Endothelial cell of umbilical vein (primary cell): ENCODE measurements around the gene RYR3. TPM values are rescaled to one million over a fixed set of nuclear protein-coding genes. Genes with fewer than 3 reads are reported as not detected.

Experiments
- BruUV-seq: library from RNA; stranded (reverse); fragments of 400-500 nt; replicated peaks from 2 replicates; lab custom pipeline; 2021; lab: Mats Ljungman, UMichigan
- CTCF ChIA-PET: fragments of 300-600, 350-600 bp; sonication (Branson Sonifier 250); formaldehyde crosslinking; loops from one replicate; lab custom pipeline; 2021; ENCODE audit warnings: antibody characterized with exemption, inconsistent platforms; lab: Charles Lee
- POLR2A ChIA-PET: fragments of 300-600, 350-600 bp; sonication (Branson Sonifier 250); formaldehyde crosslinking; loops from one replicate; lab custom pipeline; 2021; ENCODE audit warnings: antibody characterized with exemption, inconsistent platforms; lab: Charles Lee
- DNase-seq: peaks from one replicate; pipeline ENCODE4 v3.0.0-alpha.2; 2011; ENCODE audit warnings: low read depth, low spot score
- FAIRE-seq: peaks from 2 replicates; lab custom pipeline; 2011; peaks lifted over from hg19 to GRCh38; lab: Jason Lieb, UNC
- H2AFZ ChIP-seq: 2 replicates; pipeline ENCODE4 v1.6.0; 2012; ENCODE audit warnings: low read depth, low read length, control low read depth, inconsistent platforms
- H3K27ac ChIP-seq: 2 replicates; pipeline ENCODE4 v1.5.1; 2011; ENCODE audit warnings: low read depth, mild to moderate bottlenecking, control low read depth, low read length, moderate library complexity; ENCODE audit not compliant: insufficient read depth
- H3K27me3 ChIP-seq, 2 experiments: 2 replicates each; pipeline versions ENCODE4 v1.6.0 to v1.6.1; 2011; ENCODE audit warnings: low read length in 2 of 2, mixed read lengths in 1 of 2; ENCODE audit not compliant: control insufficient read depth in 2 of 2, insufficient read depth in 2 of 2
- H3K36me3 ChIP-seq, 2 experiments: 2 replicates in 1 of 2; 3 replicates in 1 of 2; pipeline ENCODE4 v1.5.1; 2011; ENCODE audit warnings: low read length in 2 of 2, mild to moderate bottlenecking in 1 of 2, moderate library complexity in 1 of 2; ENCODE audit not compliant: control insufficient read depth in 2 of 2, insufficient read depth in 2 of 2; ENCODE audit errors: extremely low read depth in 1 of 2
- H3K4me1 ChIP-seq: 3 replicates; pipeline ENCODE4 v1.5.1; 2011; ENCODE audit warnings: mild to moderate bottlenecking, low read length; ENCODE audit not compliant: control insufficient read depth, insufficient read depth; ENCODE audit errors: extremely low read depth
- H3K4me2 ChIP-seq: 2 replicates; pipeline ENCODE4 v1.6.1; 2011; ENCODE audit warnings: low read length, control low read depth, mixed read lengths; ENCODE audit not compliant: insufficient read depth
- H3K4me3 ChIP-seq, 3 experiments: fragments of 200-600 bp in 1 of 3; sonication (generic), shearing (Covaris generic) in 1 of 3; replicated peaks in 1 of 3; 2 replicates each; pipeline ENCODE4 v1.5.1; 2011 to 2016; ENCODE audit warnings: control low read depth in 3 of 3, low read length in 3 of 3, mild to moderate bottlenecking in 2 of 3, inconsistent platforms in 1 of 3, low read depth in 1 of 3, moderate library complexity in 1 of 3; ENCODE audit not compliant: insufficient read depth in 1 of 3
- H3K79me2 ChIP-seq: 2 replicates; pipeline ENCODE4 v1.6.0; 2012; ENCODE audit warnings: low read length, inconsistent platforms; ENCODE audit not compliant: control insufficient read depth, insufficient read depth
- H3K9ac ChIP-seq: replicated peaks from 2 replicates; pipeline ENCODE3; 2011; ENCODE audit warnings: low read length, control low read depth; ENCODE audit not compliant: insufficient read depth; ENCODE audit errors: extremely low read depth
- H3K9me1 ChIP-seq: replicated peaks from 3 replicates; pipeline ENCODE4 v1.6.0; 2011; ENCODE audit warnings: mild to moderate bottlenecking, low read length; ENCODE audit not compliant: control insufficient read depth, insufficient read depth; ENCODE audit errors: extremely low read depth
- H3K9me3 ChIP-seq: replicated peaks from 2 replicates; pipeline ENCODE4 v1.5.1; 2012; ENCODE audit warnings: low read length, inconsistent platforms; ENCODE audit not compliant: control insufficient read depth, insufficient read depth
- H4K20me1 ChIP-seq: replicated peaks from 2 replicates; pipeline ENCODE3; 2011; ENCODE audit warnings: mild to moderate bottlenecking, low read length; ENCODE audit not compliant: control insufficient read depth, insufficient read depth; ENCODE audit errors: extremely low read depth
- CTCF ChIP-seq, 2 donors: IDR thresholded peaks; 1 replicate in 1 of 2; 2 replicates in 1 of 2; pipeline ENCODE4 v1.5.1; 2011; ENCODE audit warnings: low read length in 2 of 2, mild to moderate bottlenecking in 2 of 2, moderate library complexity in 2 of 2, control low read depth in 1 of 2, inconsistent platforms in 1 of 2, low read depth in 1 of 2; ENCODE audit not compliant: insufficient read depth in 1 of 2; ENCODE audit errors: extremely low read depth in 1 of 2
- EZH2 ChIP-seq: IDR thresholded peaks from 2 replicates; pipeline ENCODE4 v1.6.1; 2012; ENCODE audit warnings: borderline replicate concordance, low read depth, mild to moderate bottlenecking, moderate library complexity, low read length, inconsistent platforms; ENCODE audit not compliant: severe bottlenecking
- FOS ChIP-seq: IDR thresholded peaks from 2 replicates; pipeline ENCODE4 v1.6.1; 2011; ENCODE audit warnings: mild to moderate bottlenecking, low read length, moderate library complexity, borderline replicate concordance; ENCODE audit not compliant: insufficient read depth
- GATA2 ChIP-seq: IDR thresholded peaks from 2 replicates; pipeline ENCODE4 v1.7.0; 2011; ENCODE audit warnings: low read depth, mild to moderate bottlenecking, moderate library complexity, mixed read lengths, low read length; ENCODE audit not compliant: insufficient read length, insufficient read depth
- JUN ChIP-seq: IDR thresholded peaks from 2 replicates; pipeline ENCODE4 v1.6.1; 2011; ENCODE audit warnings: borderline replicate concordance, low read depth; ENCODE audit not compliant: insufficient read length, insufficient read depth
- MAX ChIP-seq: IDR thresholded peaks from 2 replicates; pipeline ENCODE4 v1.6.1; 2011; ENCODE audit not compliant: insufficient read depth, insufficient read length
- MYC ChIP-seq: IDR thresholded peaks from one replicate; pipeline ENCODE4 v1.6.1; 2011; ENCODE audit warnings: mild to moderate bottlenecking, low read depth, low read length
- POLR2A ChIP-seq: IDR thresholded peaks from 2 replicates; pipeline ENCODE4 v1.6.1; 2012; ENCODE audit warnings: low read depth, mild to moderate bottlenecking, control low read depth, low read length
- POLR2AphosphoS5 ChIP-seq: IDR thresholded peaks from 2 replicates; pipeline ENCODE4 v1.6.1; 2012; ENCODE audit warnings: low read depth, mild to moderate bottlenecking, control low read depth, low read length, moderate library complexity; ENCODE audit not compliant: insufficient read depth
- dilution Hi-C: fragments of 300-500 bp; cut with MboI; formaldehyde crosslinking; loops from one replicate; pipeline ENCODE4 v1.15.0; 2019; ENCODE audit warnings: low sequenced_read_pairs; ENCODE audit not compliant: extremely low pct_ligation_motif_present
- intact Hi-C: fragments of 100-400 bp; cut with micrococcal nuclease; formaldehyde crosslinking; loops from one replicate; pipeline ENCODE4 v1.10.0; 2022
- polyA plus RNA-seq, 4 experiments: library from polyadenylated mRNA; depleted of rRNA in 3 of 4; stranded (reverse) in 3 of 4; unstranded in 1 of 4; fragments of >200 nt; gene quantifications; 2 replicates each; pipeline versions ENCODE4 v1.2.1 to v1.2.3, GENCODE V29; 2011 to 2012; ENCODE audit warnings: missing spikeins in 1 of 4
- total RNA-seq: library from RNA; stranded (reverse); gene quantifications from 2 replicates; pipeline ENCODE4 v1.2.3, GENCODE V29; 2021

Gene RYR3
- total and polyA plus RNA-seq, 2 donors (not counting 3 experiments of a cell fraction or from before 2014, with no cell fraction given): not detected

GRCh38 chr15:33508703-33509102 lies 197.9 kb downstream of the RYR3 start:
- no peak overlapping the region for H2AFZ ChIP-seq
- H3K79me2 ChIP-seq: no peaks in the 10 kb centered on the region
- no peaks in the 10 kb centered on the region for H3K4me1 ChIP-seq
- intact Hi-C loops: no loop called here
- H3K4me2 ChIP-seq: no peak overlapping the region
- no peaks in the 10 kb centered on the region for H3K9me3 ChIP-seq
- no peak for DNase-seq
- no peak overlapping the region for H3K4me3 ChIP-seq
- BruUV-seq: no TSS peak
- no peak for FAIRE-seq
- dilution Hi-C loops: no loop called here
- ChIA-PET POLR2A (no interaction called here), CTCF (no interaction called here)
- no peaks in the 10 kb centered on the region for H3K36me3 ChIP-seq
- H3K27me3 ChIP-seq: no peaks in the 10 kb centered on the region
- H3K27ac ChIP-seq: no peak overlapping the region
- H3K9ac ChIP-seq: no peak overlapping the region
- no peaks in the 10 kb centered on the region for H3K9me1 ChIP-seq
- no peak for TF ChIP-seq MYC
- TF ChIP-seq MAX: no peak
- TF ChIP-seq POLR2A: no peak
- TF ChIP-seq EZH2: no peak
- no peak for TF ChIP-seq GATA2
- no peak for TF ChIP-seq CTCF (IDR thresholded peaks at IDR 0.05; ENCODE audit: extremely low read depth in 1 of 2, insufficient read depth in 1 of 2, low read depth in 1 of 2, low read length in 2 of 2)
- no peak for TF ChIP-seq FOS
- TF ChIP-seq JUN: no peak
- no peak for TF ChIP-seq POLR2AphosphoS5
- no peaks in the 10 kb centered on the region for H4K20me1 ChIP-seq
